ENCODE results near the gene ASCC3.

Gene ASCC3, protein sequence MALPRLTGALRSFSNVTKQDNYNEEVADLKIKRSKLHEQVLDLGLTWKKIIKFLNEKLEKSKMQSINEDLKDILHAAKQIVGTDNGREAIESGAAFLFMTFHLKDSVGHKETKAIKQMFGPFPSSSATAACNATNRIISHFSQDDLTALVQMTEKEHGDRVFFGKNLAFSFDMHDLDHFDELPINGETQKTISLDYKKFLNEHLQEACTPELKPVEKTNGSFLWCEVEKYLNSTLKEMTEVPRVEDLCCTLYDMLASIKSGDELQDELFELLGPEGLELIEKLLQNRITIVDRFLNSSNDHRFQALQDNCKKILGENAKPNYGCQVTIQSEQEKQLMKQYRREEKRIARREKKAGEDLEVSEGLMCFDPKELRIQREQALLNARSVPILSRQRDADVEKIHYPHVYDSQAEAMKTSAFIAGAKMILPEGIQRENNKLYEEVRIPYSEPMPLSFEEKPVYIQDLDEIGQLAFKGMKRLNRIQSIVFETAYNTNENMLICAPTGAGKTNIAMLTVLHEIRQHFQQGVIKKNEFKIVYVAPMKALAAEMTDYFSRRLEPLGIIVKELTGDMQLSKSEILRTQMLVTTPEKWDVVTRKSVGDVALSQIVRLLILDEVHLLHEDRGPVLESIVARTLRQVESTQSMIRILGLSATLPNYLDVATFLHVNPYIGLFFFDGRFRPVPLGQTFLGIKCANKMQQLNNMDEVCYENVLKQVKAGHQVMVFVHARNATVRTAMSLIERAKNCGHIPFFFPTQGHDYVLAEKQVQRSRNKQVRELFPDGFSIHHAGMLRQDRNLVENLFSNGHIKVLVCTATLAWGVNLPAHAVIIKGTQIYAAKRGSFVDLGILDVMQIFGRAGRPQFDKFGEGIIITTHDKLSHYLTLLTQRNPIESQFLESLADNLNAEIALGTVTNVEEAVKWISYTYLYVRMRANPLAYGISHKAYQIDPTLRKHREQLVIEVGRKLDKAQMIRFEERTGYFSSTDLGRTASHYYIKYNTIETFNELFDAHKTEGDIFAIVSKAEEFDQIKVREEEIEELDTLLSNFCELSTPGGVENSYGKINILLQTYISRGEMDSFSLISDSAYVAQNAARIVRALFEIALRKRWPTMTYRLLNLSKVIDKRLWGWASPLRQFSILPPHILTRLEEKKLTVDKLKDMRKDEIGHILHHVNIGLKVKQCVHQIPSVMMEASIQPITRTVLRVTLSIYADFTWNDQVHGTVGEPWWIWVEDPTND (N-terminal part only)

GRCh38 chr6:100880853-100881706 is at the start of gene ASCC3:
Gene ASCC3 (minus strand): TSS chr6:100881329. CDS start chr6:100867997, 13,332 bp downstream.
- H3K9ac ChIP-seq (ENCODE audit: insufficient read length, low read depth), result peak within 1 kb of the TSS; percentile 85
- H3K9me3 ChIP-seq (ENCODE audit: insufficient read depth, low read length), result peaks cover 12% of the 10 kb centered on the region; the same call in 1 of the 2 replicates
- no peaks in the 10 kb centered on the region for H3K4me1 ChIP-seq (ENCODE audit: insufficient read depth, insufficient read length)
- peaks cover 12% of the 10 kb centered on the region for H3K36me3 ChIP-seq (ENCODE audit: insufficient read depth, insufficient read length, low read length)
- no peak for TF ChIP-seq ZNF274 (IDR thresholded peaks at IDR 0.05; ENCODE audit: low read depth, low read length)
- TF ChIP-seq SUZ12 (IDR thresholded peaks at IDR 0.05; ENCODE audit: extremely low read depth, insufficient read depth, insufficient read length), result no peak
- no peak for TF ChIP-seq YY1 (IDR thresholded peaks at IDR 0.05; ENCODE audit: insufficient read depth, insufficient read length)
- DNase-seq (ENCODE audit: low read depth, low spot score), result peak; percentile 63
- H3K4me3 ChIP-seq (ENCODE audit: insufficient read length, low read depth), result peak within 1 kb of the TSS; percentile 74
- no peaks in the 10 kb centered on the region for H3K27me3 ChIP-seq (ENCODE audit: insufficient read depth, insufficient read length)

DNA sequence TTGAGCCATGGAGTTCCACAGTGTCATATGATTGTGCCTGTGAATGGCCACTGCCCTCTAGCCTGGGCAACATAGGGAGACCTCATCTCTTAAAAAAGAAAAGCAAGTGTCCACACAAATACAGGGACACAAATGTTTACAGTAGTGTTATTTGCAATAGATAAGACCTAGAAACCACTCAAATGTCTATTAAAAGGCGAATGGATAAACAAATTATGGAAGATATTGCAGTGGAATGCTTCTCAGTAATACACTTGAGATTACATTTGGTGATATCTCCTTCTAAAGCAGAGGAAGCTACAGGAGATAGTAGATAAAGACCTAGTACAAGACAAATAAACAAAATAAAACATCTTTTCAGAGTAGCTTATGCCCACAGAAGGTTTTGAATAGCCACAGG is 44.6 kb upstream of the ASCC3 start:
- Histone ChIP-seq H3K27me3 (ENCODE audit: insufficient read depth, insufficient read length) (no peaks in the 10 kb centered on the region), H3K4me3 (ENCODE audit: insufficient read length, low read depth) (no peak overlapping the region), H3K9me3 (ENCODE audit: insufficient read depth, low read length) (no peaks in the 10 kb centered on the region), H3K4me1 (ENCODE audit: insufficient read depth, insufficient read length) (no peaks in the 10 kb centered on the region), H3K36me3 (ENCODE audit: insufficient read depth, insufficient read length, low read length) (no peaks in the 10 kb centered on the region), H3K9ac (ENCODE audit: insufficient read length, low read depth) (no peak overlapping the region)
- TF ChIP-seq SUZ12 (IDR thresholded peaks at IDR 0.05; ENCODE audit: extremely low read depth, insufficient read depth, insufficient read length) (no peak), YY1 (IDR thresholded peaks at IDR 0.05; ENCODE audit: insufficient read depth, insufficient read length) (no peak), ZNF274 (IDR thresholded peaks at IDR 0.05; ENCODE audit: low read depth, low read length) (no peak)
- DNase-seq (ENCODE audit: low read depth, low spot score), result no peak

GRCh38 chr6:100924534-100925227 is 43.6 kb upstream of the ASCC3 start:
- no peak for DNase-seq (ENCODE audit: low read depth, low spot score)
- Histone ChIP-seq H3K4me1 (ENCODE audit: insufficient read depth, insufficient read length) (no peaks in the 10 kb centered on the region), H3K9me3 (ENCODE audit: insufficient read depth, low read length) (no peaks in the 10 kb centered on the region), H3K36me3 (ENCODE audit: insufficient read depth, insufficient read length, low read length) (no peaks in the 10 kb centered on the region), H3K9ac (ENCODE audit: insufficient read length, low read depth) (no peak overlapping the region), H3K27me3 (ENCODE audit: insufficient read depth, insufficient read length) (no peaks in the 10 kb centered on the region), H3K4me3 (ENCODE audit: insufficient read length, low read depth) (no peak overlapping the region)
- no peak for TF ChIP-seq SUZ12 (IDR thresholded peaks at IDR 0.05; ENCODE audit: extremely low read depth, insufficient read depth, insufficient read length)
- TF ChIP-seq YY1 (IDR thresholded peaks at IDR 0.05; ENCODE audit: insufficient read depth, insufficient read length), result no peak
- TF ChIP-seq ZNF274 (IDR thresholded peaks at IDR 0.05; ENCODE audit: low read depth, low read length), result no peak

DNA sequence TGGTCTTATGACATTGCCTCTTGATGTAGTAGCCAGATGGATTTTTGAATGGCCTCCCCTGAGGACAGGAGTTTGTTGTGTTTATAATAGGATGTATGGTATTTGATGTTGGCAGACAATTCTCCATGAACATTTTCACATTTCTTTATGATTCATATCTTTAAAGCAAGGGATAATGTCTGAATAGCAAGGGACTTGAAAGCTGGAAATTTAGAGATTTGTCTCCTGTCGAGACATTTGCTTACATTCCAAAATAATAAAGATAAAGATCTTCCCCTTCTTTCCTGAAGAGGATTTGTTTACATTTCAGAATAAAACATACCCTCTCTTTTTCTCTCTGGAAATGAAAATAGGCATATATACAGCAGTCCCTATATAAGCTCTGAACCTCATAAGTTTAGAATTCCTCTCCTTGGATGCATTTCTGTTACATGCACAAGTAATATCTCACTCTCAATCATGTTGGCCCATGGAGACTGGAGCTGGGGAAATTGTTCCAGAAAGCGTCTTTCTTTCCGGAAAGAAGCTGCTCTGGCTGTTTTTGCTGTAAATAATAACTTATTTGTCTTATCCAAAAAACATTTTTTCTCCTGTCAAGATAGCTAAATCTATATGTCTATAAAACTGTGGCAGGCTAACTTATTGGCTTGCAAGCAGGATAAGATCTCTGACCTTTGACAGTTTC is 42.5 kb upstream of the ASCC3 start:
- H3K9ac ChIP-seq (ENCODE audit: insufficient read length, low read depth), result no peak overlapping the region
- DNase-seq (ENCODE audit: low read depth, low spot score), result no peak
- H3K4me3 ChIP-seq (ENCODE audit: insufficient read length, low read depth), result no peak overlapping the region
- no peaks in the 10 kb centered on the region for H3K27me3 ChIP-seq (ENCODE audit: insufficient read depth, insufficient read length)
- H3K4me1 ChIP-seq (ENCODE audit: insufficient read depth, insufficient read length), result no peaks in the 10 kb centered on the region
- no peaks in the 10 kb centered on the region for H3K9me3 ChIP-seq (ENCODE audit: insufficient read depth, low read length)
- H3K36me3 ChIP-seq (ENCODE audit: insufficient read depth, insufficient read length, low read length), result no peaks in the 10 kb centered on the region
- TF ChIP-seq ZNF274 (IDR thresholded peaks at IDR 0.05; ENCODE audit: low read depth, low read length) (no peak), SUZ12 (IDR thresholded peaks at IDR 0.05; ENCODE audit: extremely low read depth, insufficient read depth, insufficient read length) (no peak), YY1 (IDR thresholded peaks at IDR 0.05; ENCODE audit: insufficient read depth, insufficient read length) (no peak)

DNA sequence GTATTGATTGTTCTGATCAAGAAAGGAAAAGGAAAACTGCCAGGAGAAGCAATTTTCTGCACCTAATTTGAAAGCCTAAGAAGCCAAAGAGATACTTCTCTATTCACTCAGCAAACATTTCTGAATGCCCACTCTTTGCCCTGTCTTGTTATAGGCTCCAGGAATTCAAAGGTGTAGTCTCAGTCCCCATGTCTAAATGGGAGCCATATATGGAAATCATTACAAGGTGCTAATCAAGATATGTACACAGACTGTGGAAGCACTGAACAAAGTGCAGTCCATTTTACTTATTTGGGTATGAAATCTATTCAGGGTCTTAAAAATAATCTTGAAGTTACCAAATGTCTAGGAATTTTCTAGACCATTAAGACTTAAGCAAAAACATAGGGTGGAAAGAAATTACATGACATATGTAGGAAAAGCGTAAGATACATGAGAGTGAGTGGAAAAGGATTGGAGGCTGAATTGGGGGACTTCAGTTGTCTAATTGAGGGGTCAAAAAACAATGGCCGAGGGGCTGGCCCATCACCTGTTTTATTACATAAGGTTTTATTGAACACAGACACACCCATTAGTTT is 39.0 kb upstream of the ASCC3 start:
- Histone ChIP-seq H3K4me3 (ENCODE audit: insufficient read length, low read depth) (no peak overlapping the region), H3K9me3 (ENCODE audit: insufficient read depth, low read length) (no peaks in the 10 kb centered on the region), H3K36me3 (ENCODE audit: insufficient read depth, insufficient read length, low read length) (no peaks in the 10 kb centered on the region), H3K27me3 (ENCODE audit: insufficient read depth, insufficient read length) (no peaks in the 10 kb centered on the region), H3K9ac (ENCODE audit: insufficient read length, low read depth) (no peak overlapping the region), H3K4me1 (ENCODE audit: insufficient read depth, insufficient read length) (no peaks in the 10 kb centered on the region)
- no peak for TF ChIP-seq YY1 (IDR thresholded peaks at IDR 0.05; ENCODE audit: insufficient read depth, insufficient read length)
- DNase-seq (ENCODE audit: low read depth, low spot score), result no peak
